ENCODE measurements around the gene OPRL1.

OPRL1 gene

DNA sequence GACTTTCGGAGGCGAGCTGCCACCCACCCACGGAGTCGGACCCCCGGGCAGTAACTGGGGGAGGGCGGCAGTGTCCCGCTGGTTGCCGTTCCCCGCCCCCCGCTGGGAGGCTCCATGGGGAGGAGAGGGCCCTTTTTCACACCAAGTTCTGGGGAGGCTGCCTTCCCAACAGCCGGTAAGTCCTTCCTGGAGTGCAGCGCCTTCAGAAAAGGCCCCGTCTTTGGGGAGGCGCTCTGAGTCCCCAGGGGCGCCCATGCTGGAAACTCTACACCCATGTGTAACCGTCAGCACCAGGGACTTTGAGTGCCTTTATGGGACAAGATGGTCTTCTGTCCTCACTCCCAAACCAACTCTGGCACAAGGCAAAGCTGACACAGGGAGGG lies 30.0 kb upstream of the OPRL1 start (continued):
- TF ChIP-seq, protein P1, sequence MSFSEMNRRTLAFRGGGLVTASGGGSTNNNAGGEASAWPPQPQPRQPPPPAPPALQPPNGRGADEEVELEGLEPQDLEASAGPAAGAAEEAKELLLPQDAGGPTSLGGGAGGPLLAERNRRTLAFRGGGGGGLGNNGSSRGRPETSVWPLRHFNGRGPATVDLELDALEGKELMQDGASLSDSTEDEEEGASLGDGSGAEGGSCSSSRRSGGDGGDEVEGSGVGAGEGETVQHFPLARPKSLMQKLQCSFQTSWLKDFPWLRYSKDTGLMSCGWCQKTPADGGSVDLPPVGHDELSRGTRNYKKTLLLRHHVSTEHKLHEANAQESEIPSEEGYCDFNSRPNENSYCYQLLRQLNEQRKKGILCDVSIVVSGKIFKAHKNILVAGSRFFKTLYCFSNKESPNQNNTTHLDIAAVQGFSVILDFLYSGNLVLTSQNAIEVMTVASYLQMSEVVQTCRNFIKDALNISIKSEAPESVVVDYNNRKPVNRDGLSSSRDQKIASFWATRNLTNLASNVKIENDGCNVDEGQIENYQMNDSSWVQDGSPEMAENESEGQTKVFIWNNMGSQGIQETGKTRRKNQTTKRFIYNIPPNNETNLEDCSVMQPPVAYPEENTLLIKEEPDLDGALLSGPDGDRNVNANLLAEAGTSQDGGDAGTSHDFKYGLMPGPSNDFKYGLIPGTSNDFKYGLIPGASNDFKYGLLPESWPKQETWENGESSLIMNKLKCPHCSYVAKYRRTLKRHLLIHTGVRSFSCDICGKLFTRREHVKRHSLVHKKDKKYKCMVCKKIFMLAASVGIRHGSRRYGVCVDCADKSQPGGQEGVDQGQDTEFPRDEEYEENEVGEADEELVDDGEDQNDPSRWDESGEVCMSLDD (tag by site-specific recombination; IDR thresholded peaks at IDR 0.05): peak; percentile 89
- TF ChIP-seq ZBTB17 (tag by site-specific recombination; IDR thresholded peaks at IDR 0.05) (no peak), ZNF843 (tag by site-specific recombination; IDR thresholded peaks at IDR 0.05) (no peak), ZNF37A (tag by site-specific recombination; IDR thresholded peaks at IDR 0.05) (no peak), ZNF138 (tag by site-specific recombination; IDR thresholded peaks at IDR 0.05; ENCODE audit: borderline replicate concordance) (no peak), TCF7L2 (IDR thresholded peaks at IDR 0.05; ENCODE audit: borderline replicate concordance, low read depth, low read length) (no peak), SP2 (tag by site-specific recombination; IDR thresholded peaks at IDR 0.05) (peak; percentile 60), ZNF548 (tag by site-specific recombination; IDR thresholded peaks at IDR 0.05) (no peak), ZNF24 (tag by site-specific recombination; IDR thresholded peaks at IDR 0.05) (no peak), ZNF473 (tag by site-specific recombination; IDR thresholded peaks at IDR 0.05) (no peak), ZEB2 (tag by site-specific recombination; IDR thresholded peaks at IDR 0.05) (peak; percentile 60; the same call in 1 of the 2 replicates), OVOL3 (tag by site-specific recombination; IDR thresholded peaks at IDR 0.05) (no peak), ZNF555 (tag by site-specific recombination; conservative IDR thresholded peaks at IDR 0.05) (no peak), ZNF23 (tag by site-specific recombination; IDR thresholded peaks at IDR 0.05; ENCODE audit: borderline replicate concordance) (no peak), ZFP3 (tag by site-specific recombination; IDR thresholded peaks at IDR 0.05; ENCODE audit: low read depth) (no peak), GLIS2 (tag by site-specific recombination; IDR thresholded peaks at IDR 0.05) (peak; percentile 98), ZNF335 (tag by site-specific recombination; conservative IDR thresholded peaks at IDR 0.05) (peak; percentile 91), ZNF292 (tag by site-specific recombination; IDR thresholded peaks at IDR 0.05; ENCODE audit: borderline replicate concordance, low read depth) (no peak), ZNF623 (tag by site-specific recombination; IDR thresholded peaks at IDR 0.05) (no peak), ZBTB8A (tag by site-specific recombination; IDR thresholded peaks at IDR 0.05) (peak; percentile 75), ZNF558 (tag by site-specific recombination; IDR thresholded peaks at IDR 0.05) (no peak)
- TF ChIP-seq, protein P2, sequence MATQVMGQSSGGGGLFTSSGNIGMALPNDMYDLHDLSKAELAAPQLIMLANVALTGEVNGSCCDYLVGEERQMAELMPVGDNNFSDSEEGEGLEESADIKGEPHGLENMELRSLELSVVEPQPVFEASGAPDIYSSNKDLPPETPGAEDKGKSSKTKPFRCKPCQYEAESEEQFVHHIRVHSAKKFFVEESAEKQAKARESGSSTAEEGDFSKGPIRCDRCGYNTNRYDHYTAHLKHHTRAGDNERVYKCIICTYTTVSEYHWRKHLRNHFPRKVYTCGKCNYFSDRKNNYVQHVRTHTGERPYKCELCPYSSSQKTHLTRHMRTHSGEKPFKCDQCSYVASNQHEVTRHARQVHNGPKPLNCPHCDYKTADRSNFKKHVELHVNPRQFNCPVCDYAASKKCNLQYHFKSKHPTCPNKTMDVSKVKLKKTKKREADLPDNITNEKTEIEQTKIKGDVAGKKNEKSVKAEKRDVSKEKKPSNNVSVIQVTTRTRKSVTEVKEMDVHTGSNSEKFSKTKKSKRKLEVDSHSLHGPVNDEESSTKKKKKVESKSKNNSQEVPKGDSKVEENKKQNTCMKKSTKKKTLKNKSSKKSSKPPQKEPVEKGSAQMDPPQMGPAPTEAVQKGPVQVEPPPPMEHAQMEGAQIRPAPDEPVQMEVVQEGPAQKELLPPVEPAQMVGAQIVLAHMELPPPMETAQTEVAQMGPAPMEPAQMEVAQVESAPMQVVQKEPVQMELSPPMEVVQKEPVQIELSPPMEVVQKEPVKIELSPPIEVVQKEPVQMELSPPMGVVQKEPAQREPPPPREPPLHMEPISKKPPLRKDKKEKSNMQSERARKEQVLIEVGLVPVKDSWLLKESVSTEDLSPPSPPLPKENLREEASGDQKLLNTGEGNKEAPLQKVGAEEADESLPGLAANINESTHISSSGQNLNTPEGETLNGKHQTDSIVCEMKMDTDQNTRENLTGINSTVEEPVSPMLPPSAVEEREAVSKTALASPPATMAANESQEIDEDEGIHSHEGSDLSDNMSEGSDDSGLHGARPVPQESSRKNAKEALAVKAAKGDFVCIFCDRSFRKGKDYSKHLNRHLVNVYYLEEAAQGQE (tag by site-specific recombination; IDR thresholded peaks at IDR 0.05): no peak
- TF ChIP-seq, protein P3, sequence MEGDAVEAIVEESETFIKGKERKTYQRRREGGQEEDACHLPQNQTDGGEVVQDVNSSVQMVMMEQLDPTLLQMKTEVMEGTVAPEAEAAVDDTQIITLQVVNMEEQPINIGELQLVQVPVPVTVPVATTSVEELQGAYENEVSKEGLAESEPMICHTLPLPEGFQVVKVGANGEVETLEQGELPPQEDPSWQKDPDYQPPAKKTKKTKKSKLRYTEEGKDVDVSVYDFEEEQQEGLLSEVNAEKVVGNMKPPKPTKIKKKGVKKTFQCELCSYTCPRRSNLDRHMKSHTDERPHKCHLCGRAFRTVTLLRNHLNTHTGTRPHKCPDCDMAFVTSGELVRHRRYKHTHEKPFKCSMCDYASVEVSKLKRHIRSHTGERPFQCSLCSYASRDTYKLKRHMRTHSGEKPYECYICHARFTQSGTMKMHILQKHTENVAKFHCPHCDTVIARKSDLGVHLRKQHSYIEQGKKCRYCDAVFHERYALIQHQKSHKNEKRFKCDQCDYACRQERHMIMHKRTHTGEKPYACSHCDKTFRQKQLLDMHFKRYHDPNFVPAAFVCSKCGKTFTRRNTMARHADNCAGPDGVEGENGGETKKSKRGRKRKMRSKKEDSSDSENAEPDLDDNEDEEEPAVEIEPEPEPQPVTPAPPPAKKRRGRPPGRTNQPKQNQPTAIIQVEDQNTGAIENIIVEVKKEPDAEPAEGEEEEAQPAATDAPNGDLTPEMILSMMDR (tag by site-specific recombination; IDR thresholded peaks at IDR 0.05): no peak
- TF ChIP-seq, protein P4, sequence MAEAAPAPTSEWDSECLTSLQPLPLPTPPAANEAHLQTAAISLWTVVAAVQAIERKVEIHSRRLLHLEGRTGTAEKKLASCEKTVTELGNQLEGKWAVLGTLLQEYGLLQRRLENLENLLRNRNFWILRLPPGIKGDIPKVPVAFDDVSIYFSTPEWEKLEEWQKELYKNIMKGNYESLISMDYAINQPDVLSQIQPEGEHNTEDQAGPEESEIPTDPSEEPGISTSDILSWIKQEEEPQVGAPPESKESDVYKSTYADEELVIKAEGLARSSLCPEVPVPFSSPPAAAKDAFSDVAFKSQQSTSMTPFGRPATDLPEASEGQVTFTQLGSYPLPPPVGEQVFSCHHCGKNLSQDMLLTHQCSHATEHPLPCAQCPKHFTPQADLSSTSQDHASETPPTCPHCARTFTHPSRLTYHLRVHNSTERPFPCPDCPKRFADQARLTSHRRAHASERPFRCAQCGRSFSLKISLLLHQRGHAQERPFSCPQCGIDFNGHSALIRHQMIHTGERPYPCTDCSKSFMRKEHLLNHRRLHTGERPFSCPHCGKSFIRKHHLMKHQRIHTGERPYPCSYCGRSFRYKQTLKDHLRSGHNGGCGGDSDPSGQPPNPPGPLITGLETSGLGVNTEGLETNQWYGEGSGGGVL (tag by site-specific recombination; IDR thresholded peaks at IDR 0.05): peak; percentile 54
- TF ChIP-seq, protein P5, sequence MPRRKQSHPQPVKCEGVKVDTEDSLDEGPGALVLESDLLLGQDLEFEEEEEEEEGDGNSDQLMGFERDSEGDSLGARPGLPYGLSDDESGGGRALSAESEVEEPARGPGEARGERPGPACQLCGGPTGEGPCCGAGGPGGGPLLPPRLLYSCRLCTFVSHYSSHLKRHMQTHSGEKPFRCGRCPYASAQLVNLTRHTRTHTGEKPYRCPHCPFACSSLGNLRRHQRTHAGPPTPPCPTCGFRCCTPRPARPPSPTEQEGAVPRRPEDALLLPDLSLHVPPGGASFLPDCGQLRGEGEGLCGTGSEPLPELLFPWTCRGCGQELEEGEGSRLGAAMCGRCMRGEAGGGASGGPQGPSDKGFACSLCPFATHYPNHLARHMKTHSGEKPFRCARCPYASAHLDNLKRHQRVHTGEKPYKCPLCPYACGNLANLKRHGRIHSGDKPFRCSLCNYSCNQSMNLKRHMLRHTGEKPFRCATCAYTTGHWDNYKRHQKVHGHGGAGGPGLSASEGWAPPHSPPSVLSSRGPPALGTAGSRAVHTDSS (tag by site-specific recombination; IDR thresholded peaks at IDR 0.05): no peak
- TF ChIP-seq, protein P6, sequence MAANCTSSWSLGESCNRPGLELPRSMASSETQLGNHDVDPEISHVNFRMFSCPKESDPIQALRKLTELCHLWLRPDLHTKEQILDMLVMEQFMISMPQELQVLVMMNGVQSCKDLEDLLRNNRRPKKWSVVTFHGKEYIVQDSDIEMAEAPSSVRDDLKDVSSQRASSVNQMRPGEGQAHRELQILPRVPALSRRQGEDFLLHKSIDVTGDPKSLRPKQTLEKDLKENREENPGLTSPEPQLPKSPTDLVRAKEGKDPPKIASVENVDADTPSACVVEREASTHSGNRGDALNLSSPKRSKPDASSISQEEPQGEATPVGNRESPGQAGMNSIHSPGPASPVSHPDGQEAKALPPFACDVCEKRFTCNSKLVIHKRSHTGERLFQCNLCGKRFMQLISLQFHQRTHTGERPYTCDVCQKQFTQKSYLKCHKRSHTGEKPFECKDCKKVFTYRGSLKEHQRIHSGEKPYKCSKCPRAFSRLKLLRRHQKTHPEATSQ (tag by site-specific recombination; IDR thresholded peaks at IDR 0.05): peak; percentile 76; the same call in 1 of the 2 replicates
- TF ChIP-seq, protein P7, sequence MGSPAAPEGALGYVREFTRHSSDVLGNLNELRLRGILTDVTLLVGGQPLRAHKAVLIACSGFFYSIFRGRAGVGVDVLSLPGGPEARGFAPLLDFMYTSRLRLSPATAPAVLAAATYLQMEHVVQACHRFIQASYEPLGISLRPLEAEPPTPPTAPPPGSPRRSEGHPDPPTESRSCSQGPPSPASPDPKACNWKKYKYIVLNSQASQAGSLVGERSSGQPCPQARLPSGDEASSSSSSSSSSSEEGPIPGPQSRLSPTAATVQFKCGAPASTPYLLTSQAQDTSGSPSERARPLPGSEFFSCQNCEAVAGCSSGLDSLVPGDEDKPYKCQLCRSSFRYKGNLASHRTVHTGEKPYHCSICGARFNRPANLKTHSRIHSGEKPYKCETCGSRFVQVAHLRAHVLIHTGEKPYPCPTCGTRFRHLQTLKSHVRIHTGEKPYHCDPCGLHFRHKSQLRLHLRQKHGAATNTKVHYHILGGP (tag by site-specific recombination; IDR thresholded peaks at IDR 0.05): peak; percentile 13; the same call in 1 of the 2 replicates

Measured in HEK293 (cell line).